K562 (cell line): ENCODE measurements around the gene TUT4. TPM values are rescaled to one million over a fixed set of nuclear protein-coding genes. Genes with fewer than 3 reads are reported as not detected.

Source experiments
- CGGBP1 ChIP-seq: fragments of 250-450 bp; sonication (Bioruptor Pico); IDR thresholded peaks from 2 replicates; pipeline ENCODE4 v1.9.0; 2021; ENCODE audit warnings: mild to moderate bottlenecking
- CHAMP1 ChIP-seq: fragments of 450-650 bp; IDR thresholded peaks from 2 replicates; pipeline ENCODE4 v1.6.1; 2016; ENCODE audit warnings: mild to moderate bottlenecking
- CHD2 ChIP-seq: IDR thresholded peaks from 2 replicates; pipeline ENCODE4 v1.6.1; 2011; ENCODE audit warnings: low read depth, low read length
- COPS2 ChIP-seq: fragments of 450-650 bp; conservative IDR thresholded peaks from 2 replicates; pipeline ENCODE4 v1.6.1; 2016; ENCODE audit warnings: mild to moderate bottlenecking, moderate library complexity
- FOXO4 ChIP-seq: fragments of 450-650 bp; formaldehyde crosslinking; IDR thresholded peaks from 2 replicates; pipeline ENCODE4 v1.4.0; 2020; ENCODE audit warnings: mild to moderate bottlenecking, moderate library complexity
- GABPA ChIP-seq: fragments of 200-800 bp; sonication (Bioruptor generic); conservative IDR thresholded peaks from 2 replicates; pipeline ENCODE4 v1.6.1; 2016; ENCODE audit warnings: low read depth, missing genetic modification characterization, missing compliant biosample characterization
- POLR2H ChIP-seq: IDR thresholded peaks from 2 replicates; pipeline ENCODE4 v1.6.1; 2016; ENCODE audit warnings: missing genetic modification characterization, low read depth, mild to moderate bottlenecking, control low read depth, missing compliant biosample characterization, moderate library complexity
- RERE ChIP-seq: sonication (generic); formaldehyde crosslinking; IDR thresholded peaks from 2 replicates; pipeline ENCODE4 v1.8.0; 2023; ENCODE audit warnings: missing genetic modification reagents, mild to moderate bottlenecking, borderline replicate concordance
- TOE1 ChIP-seq, 2 experiments: fragments of 450-650 bp in 1 of 2; sonication (generic) in 1 of 2; formaldehyde crosslinking in 1 of 2; IDR thresholded peaks; 2 replicates each; pipeline versions ENCODE4 v1.7.1 to v1.8.0; 2016 to 2022; ENCODE audit warnings: borderline replicate concordance in 2 of 2, mild to moderate bottlenecking in 2 of 2, antibody characterized with exemption in 1 of 2, inconsistent platforms in 1 of 2, low read depth in 1 of 2, missing genetic modification reagents in 1 of 2, moderate library complexity in 1 of 2
- XRCC3 ChIP-seq: fragments of 450-650 bp; IDR thresholded peaks from 2 replicates; pipeline ENCODE4 v1.6.1; 2017; ENCODE audit warnings: mild to moderate bottlenecking, moderate library complexity
- ZBTB8A ChIP-seq: fragments of 450-650 bp; IDR thresholded peaks from 2 replicates; pipeline ENCODE4 v1.6.1; 2018; ENCODE audit warnings: mild to moderate bottlenecking, moderate library complexity; ENCODE audit not compliant: partially characterized antibody
- ZFX ChIP-seq: sonication (generic); formaldehyde crosslinking; IDR thresholded peaks from 2 replicates; pipeline ENCODE4 v1.8.0; 2022; ENCODE audit warnings: mild to moderate bottlenecking, missing genetic modification reagents, moderate library complexity
- ZHX1 ChIP-seq: fragments of 150-350 bp; conservative IDR thresholded peaks from 2 replicates; pipeline ENCODE4 v1.6.1; 2014; ENCODE audit warnings: low read length
- ZNF175 ChIP-seq: fragments of 200-800 bp; sonication (Bioruptor generic); IDR thresholded peaks from 2 replicates; pipeline ENCODE4 v1.6.1; 2016; ENCODE audit warnings: low read depth, mild to moderate bottlenecking, missing genetic modification characterization, missing compliant biosample characterization
- ZNF239 ChIP-seq: fragments of 250-450 bp; sonication (Bioruptor Pico); IDR thresholded peaks from 2 replicates; pipeline ENCODE4 v1.4.0; 2020; ENCODE audit warnings: mild to moderate bottlenecking
- polyA plus RNA-seq, 8 experiments: library from polyadenylated mRNA; depleted of rRNA in 4 of 8; stranded (reverse) in 5 of 8; unstranded in 3 of 8; fragments of >200 nt; fragmentation: Nextera tagmentation in 2 of 8; fragmentation: Illumina TruSeq in 1 of 8; extraction: Ambion mirVana in 2 of 8; extraction: Trizol in 1 of 8; gene quantifications; 2 replicates each; pipeline versions ENCODE4 v1.2.1 to v1.2.3, GENCODE V29; 2011 to 2014; ENCODE audit warnings: inconsistent platforms in 1 of 8, missing spikeins in 1 of 8
- total RNA-seq, 7 experiments: library from RNA; depleted of rRNA in 6 of 7; stranded (reverse); fragments of >200 nt in 6 of 7; fragmentation: Illumina TruSeq in 2 of 7; extraction: Trizol in 2 of 7; gene quantifications; 2 replicates each; pipeline versions ENCODE4 v1.2.1 to v1.2.3, GENCODE V29; 2011 to 2021; ENCODE audit warnings: low replicate concordance in 1 of 7

The TUT4 gene
- total and polyA plus RNA-seq, 9 of the 15 experiments (the other 6 are each of a cell fraction or from before 2014, with no cell fraction given) = 15.8 to 53.5 (median 36.7) TPM

GRCh38 chr1:52424231-52424636 lies 128.7 kb downstream of the TUT4 start (continued):
- TF ChIP-seq CHAMP1 = no peak
- 0 out of 2 replicates have a peak, but pooled peaks have one; percentile 34 for TF ChIP-seq POLR2H (tag)
- TF ChIP-seq ZFX (CRISPR knock-in tag) = no peak
- no peak for TF ChIP-seq FOXO4 (CRISPR knock-in tag)
- TF ChIP-seq COPS2 = no peak
- TF ChIP-seq XRCC3 = no peak
- TF ChIP-seq CHD2 = no peak
- TF ChIP-seq ZNF239 (CRISPR knock-in tag) = no peak
- 0 out of 2 replicates have a peak, but pooled peaks have one; percentile 38 for TF ChIP-seq ZNF175 (CRISPR knock-in tag)
- TF ChIP-seq ZBTB8A = no peak
- TF ChIP-seq RERE = no peak
- TF ChIP-seq ZHX1 = no peak
- TF ChIP-seq GABPA = no peak; the same call in 1 of the 2 replicates
- TF ChIP-seq TOE1 (IDR thresholded peaks at IDR 0.05; ENCODE audit: borderline replicate concordance) = 0 out of 2 replicates have a peak, but pooled peaks have one; percentile 5
- TF ChIP-seq TOE1 (CRISPR knock-in tag; IDR thresholded peaks at IDR 0.05; ENCODE audit: borderline replicate concordance, low read depth) = no peak
- TF ChIP-seq CGGBP1 = no peak
